ENCODE results near the gene ELOVL7.
"Not testable (repeated sequence)": the region's sequence is repeated elsewhere in the genome, so short reads cannot be mapped to it uniquely, and the experiment has no call there.

Gene ELOVL7

GRCh38 chr5:60792438-60792837 is 51.6 kb downstream of the ELOVL7 start:
- FAIRE-seq = no peak

- FAIRE-seq = no peak
Observed at GRCh38 chr5:60789551-60789950, 54.5 kb downstream of the ELOVL7 start.

GRCh38 chr5:60788863-60789513 is 55.1 kb downstream of the ELOVL7 start:
- no peak for FAIRE-seq

GRCh38 chr5:60779466-60779865 is 64.6 kb downstream of the ELOVL7 start:
- FAIRE-seq = no peak

GRCh38 chr5:60776343-60776742 is 67.7 kb downstream of the ELOVL7 start:
- no peak for FAIRE-seq

- FAIRE-seq = no peak
Observed at GRCh38 chr5:60765019-60765709, 78.9 kb downstream of the ELOVL7 start.

GRCh38 chr5:60763061-60763460 is 81.0 kb downstream of the ELOVL7 start:
- FAIRE-seq = no peak

- FAIRE-seq = no peak
Observed at GRCh38 chr5:60754495-60754894, 89.6 kb downstream of the ELOVL7 start.

GRCh38 chr5:60744682-60745081 is 99.4 kb downstream of the ELOVL7 start:
- FAIRE-seq = no peak

- FAIRE-seq = no peak
Observed at GRCh38 chr5:60743511-60744314, 100.4 kb downstream of the ELOVL7 start.

- FAIRE-seq = no peak
Observed at GRCh38 chr5:60740322-60740721, 103.7 kb downstream of the ELOVL7 start.

- FAIRE-seq = no peak
Observed at GRCh38 chr5:60738933-60739332, 105.1 kb downstream of the ELOVL7 start.

- FAIRE-seq = no peak
Observed at GRCh38 chr5:60738461-60738860, 105.6 kb downstream of the ELOVL7 start.

GRCh38 chr5:60730858-60731257 is 113.2 kb downstream of the ELOVL7 start:
- FAIRE-seq = not testable (repeated sequence)

- no peak for FAIRE-seq
Observed at GRCh38 chr5:60727033-60727679, 116.9 kb downstream of the ELOVL7 start.

GRCh38 chr5:60724126-60724525 is 119.9 kb downstream of the ELOVL7 start:
- no peak for FAIRE-seq

GRCh38 chr5:60722416-60722815 is 121.7 kb downstream of the ELOVL7 start:
- FAIRE-seq = no peak

GRCh38 chr5:60719329-60719728 is 124.7 kb downstream of the ELOVL7 start:
- FAIRE-seq = no peak

- no peak for FAIRE-seq
Observed at GRCh38 chr5:60718166-60718892, 125.7 kb downstream of the ELOVL7 start.

GRCh38 chr5:60715201-60715928 is 128.7 kb downstream of the ELOVL7 start:
- FAIRE-seq = not testable (repeated sequence)

- FAIRE-seq = no peak
Observed at GRCh38 chr5:60712950-60713349, 131.1 kb downstream of the ELOVL7 start.

- not testable (repeated sequence) for FAIRE-seq
Observed at GRCh38 chr5:60711892-60712291, 132.2 kb downstream of the ELOVL7 start.
